ENCODE data around the gene SLC6A12.

Gene SLC6A12

DNA sequence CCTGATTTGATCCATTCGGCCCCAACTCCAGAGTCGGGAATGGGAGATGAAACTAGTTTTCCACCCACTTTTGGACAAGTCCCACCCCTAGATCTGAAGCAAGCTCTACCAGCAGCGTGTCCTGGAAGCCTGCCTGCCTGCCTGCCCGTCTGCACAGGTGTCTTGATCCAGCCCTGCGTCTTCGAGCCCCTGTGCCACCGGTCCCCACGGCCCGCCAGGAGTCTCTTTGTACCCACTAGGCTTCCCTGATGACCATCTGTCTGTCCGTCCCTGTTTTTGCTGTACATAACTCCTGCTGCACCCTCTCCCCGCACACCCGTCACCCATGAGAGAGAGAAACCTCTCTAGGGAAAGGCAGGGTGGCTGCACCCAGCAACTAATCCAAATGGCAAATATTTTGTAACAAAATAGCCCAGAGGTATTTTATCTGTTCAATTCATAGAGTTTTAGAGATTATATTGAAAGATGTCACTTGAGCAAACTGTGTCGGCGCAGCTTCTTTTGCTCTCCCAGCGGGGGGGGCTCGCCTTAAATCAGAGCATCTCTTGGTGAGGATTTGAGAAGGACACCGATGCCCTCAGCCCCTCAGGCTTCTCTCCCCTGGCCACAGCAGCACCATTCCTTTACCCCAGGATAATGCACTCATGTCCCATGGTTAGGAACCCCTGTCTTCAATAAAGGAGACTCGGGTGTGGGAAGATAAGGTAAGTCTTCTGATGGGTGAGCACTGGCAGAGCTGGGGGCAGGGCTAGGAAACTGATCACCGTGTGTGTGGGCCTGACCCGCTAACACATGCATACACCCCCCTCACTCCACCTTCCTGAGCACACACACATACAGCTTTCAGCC, 35.8 kb downstream of the SLC6A12 start:
- no peak for DNase-seq (ENCODE audit: low spot score)

DNA sequence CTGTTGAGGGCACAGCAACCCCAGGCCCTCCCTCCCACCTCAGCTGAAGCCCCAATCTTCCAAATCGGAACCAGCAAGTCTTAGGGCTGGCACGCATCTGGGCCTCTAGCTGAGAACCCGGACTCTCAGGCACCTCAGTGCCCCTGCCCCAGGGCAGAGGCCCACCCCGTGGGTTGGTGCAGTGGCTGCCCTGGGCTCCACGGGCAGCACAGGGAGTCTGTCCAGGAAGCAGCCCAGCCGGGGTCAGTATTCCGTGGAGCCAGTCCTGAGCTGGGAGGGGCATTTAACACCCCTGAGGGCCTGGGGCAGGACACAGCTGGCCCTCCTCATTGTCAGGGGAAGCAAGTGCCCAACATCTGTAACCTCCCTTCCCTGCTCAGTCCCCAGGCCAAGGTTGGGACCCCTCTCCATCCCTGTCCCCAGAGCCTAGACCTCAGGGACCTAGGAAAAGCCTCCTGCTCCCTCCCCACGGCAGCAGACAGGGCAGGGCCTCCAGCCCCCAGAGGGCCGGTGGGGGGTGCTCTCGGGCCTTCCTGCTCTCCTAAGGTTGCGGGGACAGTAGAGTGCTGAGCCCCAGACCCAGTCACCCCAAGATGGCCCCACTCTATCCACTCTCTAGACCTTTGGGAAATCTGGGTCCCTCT, 36.5 kb downstream of the SLC6A12 start:
- DNase-seq (ENCODE audit: low spot score), result no peak

DNA sequence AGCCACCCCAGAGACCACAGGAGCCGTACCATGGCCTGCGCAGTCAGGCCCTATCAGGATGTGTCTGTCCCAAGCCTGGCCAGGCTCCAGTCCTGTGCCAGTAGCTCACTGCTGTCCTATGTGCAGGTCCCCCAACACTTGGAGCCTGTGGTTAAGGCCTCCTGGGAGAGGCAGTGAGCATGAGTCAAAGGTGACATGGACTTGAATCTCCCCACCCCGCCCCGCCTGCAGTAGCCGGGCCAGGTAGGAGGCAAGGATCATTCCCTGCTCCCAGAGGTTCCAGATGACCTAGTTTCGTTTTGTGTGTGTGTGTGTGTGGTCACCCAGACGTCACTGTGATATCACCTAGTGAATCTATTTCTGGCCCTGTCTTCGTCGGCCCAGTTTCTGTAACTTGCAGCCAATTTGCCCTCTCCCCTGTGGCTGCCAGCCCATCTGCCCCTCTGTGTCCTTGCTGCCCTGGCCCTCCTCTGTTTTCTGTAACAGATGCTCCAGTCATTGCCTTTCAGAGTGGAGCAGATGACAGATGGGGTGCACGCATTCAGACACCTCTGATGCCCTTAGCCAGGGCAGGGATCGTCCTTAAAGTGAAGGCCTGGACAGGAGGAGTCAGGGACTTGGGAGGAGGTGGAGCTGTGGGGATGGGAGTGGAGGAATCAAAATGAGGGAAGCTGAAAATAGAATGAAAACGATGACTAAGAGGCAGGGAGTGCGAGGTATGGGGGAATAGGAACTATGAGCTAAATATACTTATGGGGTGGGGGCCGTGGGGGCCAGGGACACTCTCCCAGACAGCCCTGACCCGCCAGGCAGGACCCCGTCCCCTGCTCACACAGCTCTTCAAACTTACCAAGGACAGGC, 37.4 kb downstream of the SLC6A12 start:
- DNase-seq (ENCODE audit: low spot score), result no peak

DNA sequence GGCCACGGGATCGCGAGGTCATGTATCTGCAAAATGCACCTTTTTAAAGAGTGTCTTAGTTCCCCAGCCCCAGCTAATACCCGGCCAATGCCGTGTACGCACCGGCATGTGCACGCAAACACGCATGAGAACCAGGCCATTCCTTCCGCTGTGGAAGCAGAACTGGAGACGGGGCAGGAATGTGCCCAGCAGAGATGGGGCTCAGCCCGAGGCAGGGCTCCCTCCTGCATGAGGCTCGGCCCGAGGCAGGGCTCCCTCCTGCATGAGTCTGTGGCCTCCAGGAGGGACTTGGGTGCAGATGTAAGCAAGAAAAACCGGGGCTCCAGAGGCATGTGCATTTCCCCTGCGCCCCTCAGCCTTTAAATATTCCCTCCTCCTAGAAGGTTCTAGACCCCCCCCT, 38.2 kb downstream of the SLC6A12 start:
- DNase-seq (ENCODE audit: low spot score), result no peak

- DNase-seq (ENCODE audit: low spot score), result no peak
These were observed 38.7 kb downstream of the SLC6A12 start for GRCh38 chr12:175250-175649.

DNA sequence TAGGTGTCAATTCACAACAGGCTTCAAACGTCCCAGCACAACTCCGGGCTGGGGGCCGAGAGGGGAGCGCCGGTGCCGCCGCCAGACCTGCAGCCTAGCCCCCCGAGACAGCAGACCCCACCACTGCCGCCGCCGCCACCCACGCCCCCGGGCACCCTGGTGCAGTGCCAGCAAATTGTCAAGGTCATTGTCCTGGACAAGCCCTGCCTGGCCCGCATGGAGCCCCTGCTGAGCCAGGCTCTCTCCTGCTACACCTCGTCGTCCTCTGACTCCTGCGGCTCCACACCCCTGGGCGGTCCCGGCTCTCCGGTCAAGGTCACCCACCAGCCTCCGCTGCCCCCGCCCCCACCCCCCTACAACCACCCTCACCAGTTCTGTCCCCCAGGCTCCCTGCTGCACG, 39.4 kb downstream of the SLC6A12 start:
- DNase-seq (ENCODE audit: low spot score), result no peak

GRCh38 chr12:174124-174523, 39.8 kb downstream of the SLC6A12 start:
- DNase-seq (ENCODE audit: low spot score), result no peak

- DNase-seq (ENCODE audit: low spot score), result no peak
These were observed 41.2 kb downstream of the SLC6A12 start for GRCh38 chr12:172732-173161.

- no peak for DNase-seq (ENCODE audit: low spot score)
These were observed 41.9 kb downstream of the SLC6A12 start for GRCh38 chr12:171743-172676.

GRCh38 chr12:171276-171675, 42.7 kb downstream of the SLC6A12 start:
- DNase-seq (ENCODE audit: low spot score), result no peak

- DNase-seq (ENCODE audit: low spot score), result no peak
These were observed 43.4 kb downstream of the SLC6A12 start for GRCh38 chr12:170371-171225.

DNA sequence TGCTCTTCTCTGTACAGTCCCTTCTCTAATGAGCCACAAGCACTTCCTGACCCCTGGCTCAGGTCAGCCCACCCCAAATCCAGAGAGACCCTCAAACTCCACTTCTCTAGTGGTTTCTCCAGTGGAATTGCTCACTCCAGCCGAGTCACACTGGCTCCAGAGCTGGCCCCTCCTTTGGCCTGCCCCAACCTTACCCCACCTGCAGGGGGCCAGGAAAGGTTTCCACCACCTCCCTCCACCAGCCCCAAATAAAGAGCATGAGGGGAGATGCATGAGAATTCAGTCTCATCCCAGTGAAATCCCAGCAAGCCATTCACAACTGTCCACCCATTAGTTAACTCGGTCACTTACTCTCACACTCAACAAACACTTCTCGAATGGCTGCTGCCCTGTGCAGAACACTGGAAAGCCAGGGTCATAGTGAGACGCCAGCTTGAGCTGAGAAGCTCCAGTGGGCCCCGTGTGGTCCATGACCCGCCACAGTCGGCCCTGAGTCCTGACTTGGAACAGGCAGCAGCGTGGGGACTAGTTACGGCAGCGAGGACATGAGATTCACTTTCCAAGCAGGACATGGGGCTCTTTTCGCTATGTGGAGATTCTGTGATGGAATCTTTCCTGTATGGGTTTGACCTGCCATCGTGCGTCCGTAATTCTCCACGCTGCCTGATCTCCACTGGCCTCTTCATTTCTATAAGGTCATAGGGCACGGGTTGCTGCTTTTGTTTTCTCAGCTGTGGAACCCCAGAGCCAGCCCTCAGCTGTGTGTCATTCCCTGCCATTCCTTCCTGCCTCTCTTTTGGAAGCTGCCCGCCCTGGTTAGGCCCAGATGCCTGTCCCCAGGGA, 44.2 kb downstream of the SLC6A12 start:
- DNase-seq (ENCODE audit: low spot score), result no peak

DNA sequence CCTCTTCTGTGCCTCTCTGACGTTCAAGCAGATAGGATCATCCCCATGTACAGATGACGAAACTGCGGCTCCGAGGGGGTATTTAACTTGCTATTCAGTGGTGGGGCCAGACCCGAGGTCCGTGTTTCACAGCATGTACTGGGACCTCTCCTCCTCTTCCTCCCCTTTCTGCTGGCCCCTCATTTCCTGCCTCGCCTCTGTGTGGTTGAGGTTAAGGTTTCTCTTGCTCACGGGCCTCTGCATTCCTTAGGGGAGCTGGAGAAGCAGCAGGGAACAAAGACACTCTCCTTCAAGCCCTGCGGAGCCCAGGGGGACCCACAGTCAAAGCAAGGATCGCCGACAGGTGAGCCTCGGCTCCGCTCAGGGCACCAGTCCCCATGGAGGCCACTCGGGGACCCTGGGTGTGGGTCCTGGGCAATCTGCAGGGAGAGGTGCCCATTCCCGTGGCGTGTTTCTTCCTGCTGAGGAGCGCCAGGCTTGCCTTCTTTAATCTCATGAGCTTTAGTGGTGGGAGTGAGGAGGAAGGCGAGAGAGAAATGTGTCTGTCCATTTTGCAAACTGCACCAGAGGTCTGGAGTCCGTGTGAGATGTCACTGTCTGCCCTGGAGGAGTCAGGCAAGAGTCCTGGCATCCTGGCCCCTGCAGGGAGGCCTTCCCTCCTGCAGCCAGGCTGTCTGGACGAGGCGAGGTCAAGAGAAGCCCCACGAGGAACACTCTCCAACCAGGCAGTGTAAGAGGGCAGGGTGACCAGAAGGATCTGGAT, 45.0 kb downstream of the SLC6A12 start:
- no peak for DNase-seq (ENCODE audit: low spot score)

DNA sequence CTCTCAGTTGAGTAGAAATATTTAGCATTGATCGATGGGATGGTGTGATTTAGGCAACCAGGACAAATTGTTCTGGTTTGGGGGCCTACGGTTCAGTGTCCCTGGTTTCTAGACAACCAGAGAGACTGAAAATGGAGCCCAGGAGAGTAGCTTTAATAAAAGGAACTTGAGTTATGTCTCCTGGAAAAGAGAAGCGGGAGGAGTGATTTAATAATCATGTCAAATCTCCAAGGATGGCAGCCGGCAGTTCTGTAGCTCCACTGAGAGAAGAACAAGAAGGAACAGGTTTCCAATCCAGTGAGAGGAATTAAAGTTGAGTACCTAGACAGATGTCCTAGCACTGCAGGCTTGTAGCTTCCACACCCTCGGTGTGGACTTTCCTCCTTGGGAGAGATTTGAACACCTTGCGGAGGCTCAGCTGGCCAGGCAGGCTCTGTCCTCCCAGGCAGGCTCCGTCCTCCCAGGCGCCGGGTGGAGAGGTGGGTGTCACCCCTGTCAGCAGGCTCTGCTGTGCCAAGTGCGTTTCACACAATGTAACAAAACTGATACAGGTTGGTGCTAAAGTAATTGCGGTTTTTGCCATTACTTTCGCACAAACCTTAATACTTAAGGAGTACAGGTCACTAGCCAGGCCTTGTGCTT, 45.9 kb downstream of the SLC6A12 start:
- no peak for DNase-seq (ENCODE audit: low spot score)

DNA sequence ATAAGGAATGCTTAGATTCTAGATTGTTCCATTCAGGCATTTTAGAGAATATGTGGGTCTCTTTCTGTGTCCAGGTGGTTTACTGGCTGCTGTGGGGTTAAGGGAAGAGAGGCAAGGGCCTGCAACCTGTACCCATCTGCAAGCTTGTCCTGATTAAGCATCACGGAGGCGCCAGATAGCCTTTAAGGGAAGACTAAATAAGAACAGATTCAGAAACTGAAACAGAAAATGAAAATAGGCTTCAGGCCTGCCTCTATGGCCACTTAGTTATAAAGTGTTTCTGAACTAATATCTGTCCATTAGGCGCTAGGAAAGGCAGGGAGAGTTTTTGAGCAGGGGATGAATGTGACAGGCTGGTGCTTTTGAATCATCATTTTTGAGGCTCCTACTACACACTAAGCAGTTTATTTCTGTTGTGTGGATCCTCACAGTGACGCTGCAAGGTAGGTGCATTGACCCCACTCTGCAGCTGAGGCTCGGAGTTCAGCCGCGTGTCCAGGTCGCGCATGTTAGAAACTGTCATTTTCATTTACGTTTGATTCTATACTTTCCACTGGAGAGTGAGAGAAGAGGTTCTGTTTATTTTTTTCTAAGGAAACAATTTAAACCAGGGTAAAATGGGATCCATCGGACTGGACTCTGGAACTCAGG, 47.4 kb downstream of the SLC6A12 start:
- no peak for DNase-seq (ENCODE audit: low spot score)

DNA sequence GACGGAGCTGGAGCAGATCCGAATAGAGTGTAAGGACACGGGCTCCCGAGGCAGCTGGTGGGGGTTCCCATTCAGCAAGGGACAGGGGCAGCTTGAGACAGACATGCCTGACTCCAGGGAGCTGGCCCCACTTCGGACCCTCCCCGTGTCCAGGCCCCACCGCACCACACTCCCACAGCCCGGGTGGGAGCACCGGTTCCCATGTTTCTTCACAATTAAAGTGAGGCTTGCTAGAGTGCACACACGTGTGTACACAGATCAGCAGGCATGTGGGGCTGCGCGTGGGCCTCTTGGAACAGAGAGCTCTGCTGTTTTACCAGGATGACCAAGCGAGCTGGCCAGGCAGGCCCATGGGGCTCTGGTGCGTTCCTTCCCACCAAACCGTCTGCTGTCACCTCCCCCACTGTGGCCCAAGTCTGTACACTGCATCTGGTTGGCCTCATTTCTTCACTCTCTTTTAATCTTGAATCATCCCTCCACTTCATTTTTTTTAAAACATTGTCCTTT, 48.0 kb downstream of the SLC6A12 start:
- DNase-seq (ENCODE audit: low spot score), result no peak

DNA sequence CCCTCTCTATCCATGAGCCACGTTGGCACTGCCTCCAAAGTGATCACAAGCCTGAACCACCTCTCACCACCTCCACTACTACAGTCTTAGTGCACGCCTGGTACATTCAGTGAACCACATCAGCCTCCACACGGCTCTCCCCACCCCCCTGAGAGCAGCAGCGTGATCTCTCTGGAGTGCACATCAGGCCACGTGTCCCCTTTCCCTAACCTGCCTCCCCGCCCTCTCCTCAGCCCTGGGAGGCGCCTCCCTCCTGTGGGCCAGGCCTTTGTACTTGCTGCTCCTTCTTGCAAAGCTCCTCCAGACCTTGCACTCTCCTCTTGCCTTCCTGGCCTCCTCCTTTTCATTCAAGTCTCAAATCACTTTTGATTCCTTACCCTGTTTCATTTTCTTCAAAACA, 49.8 kb downstream of the SLC6A12 start:
- no peak for DNase-seq (ENCODE audit: low spot score)

Data from CD4-positive, alpha-beta T cell treated with Interleukin-2 at 100 ng/mL for 4 hours (primary cell).